Astrocyte of the spinal cord (primary cell): Measurements from ENCODE around the gene RAP1GAP2.

ENCODE experiments used
- DNase-seq: peaks from one replicate; pipeline ENCODE4 v3.0.0; 2011; ENCODE audit warnings: low read depth, low spot score
- H3K4me3 ChIP-seq: 2 replicates; pipeline ENCODE4 v1.5.1; 2011; ENCODE audit warnings: low read depth, mild to moderate bottlenecking, low read length, moderate library complexity
- CTCF ChIP-seq: IDR thresholded peaks from 2 replicates; pipeline ENCODE4 v1.5.1; 2012; ENCODE audit warnings: low read depth, mild to moderate bottlenecking, low read length, inconsistent platforms
- in situ Hi-C: cut with HindIII; loops from 2 replicates; pipeline ENCODE4 v1.10.0; 2017; ENCODE audit warnings: low sequenced_read_pairs

Gene RAP1GAP2

GRCh38 chr17:2872282-2872681 lies 76.0 kb downstream of the RAP1GAP2 start:
- no peak for TF ChIP-seq CTCF
- H3K4me3 ChIP-seq: no peak overlapping the region
- DNase-seq: no peak
- in situ Hi-C loops: no loop called here

GRCh38 chr17:2874189-2874686 lies 78.0 kb downstream of the RAP1GAP2 start:
- DNase-seq: no peak
- in situ Hi-C loops: no loop called here
- TF ChIP-seq CTCF: no peak

GRCh38 chr17:2875608-2876007 lies 79.4 kb downstream of the RAP1GAP2 start:
- in situ Hi-C loops: no loop called here
- H3K4me3 ChIP-seq: no peak overlapping the region
- no peak for DNase-seq
- TF ChIP-seq CTCF: no peak

More at GRCh38 chr17:2874189-2874686, 78.0 kb downstream of the RAP1GAP2 start:
- no peak overlapping the region for H3K4me3 ChIP-seq

GRCh38 chr17:2876467-2876866 lies 80.2 kb downstream of the RAP1GAP2 start:
- no peak for DNase-seq
- no peak overlapping the region for H3K4me3 ChIP-seq
- TF ChIP-seq CTCF: no peak
- in situ Hi-C loops: no loop called here

- DNase-seq: no peak
- no peak for TF ChIP-seq CTCF
- in situ Hi-C loops: no loop called here
- H3K4me3 ChIP-seq: no peak overlapping the region
Observed at GRCh38 chr17:2878751-2879254, 82.6 kb downstream of the RAP1GAP2 start.

- TF ChIP-seq CTCF: no peak
- no peak for DNase-seq
- in situ Hi-C loops: no loop called here
- no peak overlapping the region for H3K4me3 ChIP-seq
Observed at GRCh38 chr17:2880050-2880449, 83.8 kb downstream of the RAP1GAP2 start.

GRCh38 chr17:2881295-2881694 lies 85.1 kb downstream of the RAP1GAP2 start:
- no peak overlapping the region for H3K4me3 ChIP-seq
- TF ChIP-seq CTCF: no peak
- in situ Hi-C loops: no loop called here
- no peak for DNase-seq
